ENCODE measurements around the gene AMT.
A peak's percentile ranks its signal among the peaks of the same experiment; 100 is the strongest.

The AMT gene

GRCh38 chr3:49422379-49423248 lies at the start of gene AMT:
TSS of gene AMT (minus strand) at chr3:49422473. CDS start at chr3:49422450, 23 bp downstream.
- peak; percentile 21 for ATAC-seq
- TF ChIP-seq ESRRG (CRISPR knock-in tag; IDR thresholded peaks at IDR 0.05) (no peak), TOX (CRISPR knock-in tag; IDR thresholded peaks at IDR 0.05; ENCODE audit: borderline replicate concordance) (no peak), RARB (CRISPR knock-in tag; IDR thresholded peaks at IDR 0.05) (no peak), ZNF8 (CRISPR knock-in tag; IDR thresholded peaks at IDR 0.05) (no peak), OSR1 (CRISPR knock-in tag; IDR thresholded peaks at IDR 0.05) (no peak), ZC3H10 (CRISPR knock-in tag; IDR thresholded peaks at IDR 0.05) (no peak), TCF4 (CRISPR knock-in tag; IDR thresholded peaks at IDR 0.05; ENCODE audit: borderline replicate concordance) (no peak), ISL1 (CRISPR knock-in tag; IDR thresholded peaks at IDR 0.05) (no peak), ARNTL (CRISPR knock-in tag; IDR thresholded peaks at IDR 0.05; ENCODE audit: borderline replicate concordance, low read depth) (no peak), CREB5 (CRISPR knock-in tag; IDR thresholded peaks at IDR 0.05; ENCODE audit: low read depth) (no peak), ZFP3 (CRISPR knock-in tag; IDR thresholded peaks at IDR 0.05) (no peak), ZNF70 (CRISPR knock-in tag; IDR thresholded peaks at IDR 0.05) (no peak), ZNF565 (CRISPR knock-in tag; conservative IDR thresholded peaks at IDR 0.05; ENCODE audit: low read depth) (no peak), SNAI2 (CRISPR knock-in tag; IDR thresholded peaks at IDR 0.05) (no peak), PPARA (CRISPR knock-in tag; IDR thresholded peaks at IDR 0.05; ENCODE audit: borderline replicate concordance) (no peak)
- TF ChIP-seq, protein P1, sequence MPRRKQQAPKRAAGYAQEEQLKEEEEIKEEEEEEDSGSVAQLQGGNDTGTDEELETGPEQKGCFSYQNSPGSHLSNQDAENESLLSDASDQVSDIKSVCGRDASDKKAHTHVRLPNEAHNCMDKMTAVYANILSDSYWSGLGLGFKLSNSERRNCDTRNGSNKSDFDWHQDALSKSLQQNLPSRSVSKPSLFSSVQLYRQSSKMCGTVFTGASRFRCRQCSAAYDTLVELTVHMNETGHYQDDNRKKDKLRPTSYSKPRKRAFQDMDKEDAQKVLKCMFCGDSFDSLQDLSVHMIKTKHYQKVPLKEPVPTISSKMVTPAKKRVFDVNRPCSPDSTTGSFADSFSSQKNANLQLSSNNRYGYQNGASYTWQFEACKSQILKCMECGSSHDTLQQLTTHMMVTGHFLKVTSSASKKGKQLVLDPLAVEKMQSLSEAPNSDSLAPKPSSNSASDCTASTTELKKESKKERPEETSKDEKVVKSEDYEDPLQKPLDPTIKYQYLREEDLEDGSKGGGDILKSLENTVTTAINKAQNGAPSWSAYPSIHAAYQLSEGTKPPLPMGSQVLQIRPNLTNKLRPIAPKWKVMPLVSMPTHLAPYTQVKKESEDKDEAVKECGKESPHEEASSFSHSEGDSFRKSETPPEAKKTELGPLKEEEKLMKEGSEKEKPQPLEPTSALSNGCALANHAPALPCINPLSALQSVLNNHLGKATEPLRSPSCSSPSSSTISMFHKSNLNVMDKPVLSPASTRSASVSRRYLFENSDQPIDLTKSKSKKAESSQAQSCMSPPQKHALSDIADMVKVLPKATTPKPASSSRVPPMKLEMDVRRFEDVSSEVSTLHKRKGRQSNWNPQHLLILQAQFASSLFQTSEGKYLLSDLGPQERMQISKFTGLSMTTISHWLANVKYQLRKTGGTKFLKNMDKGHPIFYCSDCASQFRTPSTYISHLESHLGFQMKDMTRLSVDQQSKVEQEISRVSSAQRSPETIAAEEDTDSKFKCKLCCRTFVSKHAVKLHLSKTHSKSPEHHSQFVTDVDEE (CRISPR knock-in tag; IDR thresholded peaks at IDR 0.05): no peak
- TF ChIP-seq, protein P2, sequence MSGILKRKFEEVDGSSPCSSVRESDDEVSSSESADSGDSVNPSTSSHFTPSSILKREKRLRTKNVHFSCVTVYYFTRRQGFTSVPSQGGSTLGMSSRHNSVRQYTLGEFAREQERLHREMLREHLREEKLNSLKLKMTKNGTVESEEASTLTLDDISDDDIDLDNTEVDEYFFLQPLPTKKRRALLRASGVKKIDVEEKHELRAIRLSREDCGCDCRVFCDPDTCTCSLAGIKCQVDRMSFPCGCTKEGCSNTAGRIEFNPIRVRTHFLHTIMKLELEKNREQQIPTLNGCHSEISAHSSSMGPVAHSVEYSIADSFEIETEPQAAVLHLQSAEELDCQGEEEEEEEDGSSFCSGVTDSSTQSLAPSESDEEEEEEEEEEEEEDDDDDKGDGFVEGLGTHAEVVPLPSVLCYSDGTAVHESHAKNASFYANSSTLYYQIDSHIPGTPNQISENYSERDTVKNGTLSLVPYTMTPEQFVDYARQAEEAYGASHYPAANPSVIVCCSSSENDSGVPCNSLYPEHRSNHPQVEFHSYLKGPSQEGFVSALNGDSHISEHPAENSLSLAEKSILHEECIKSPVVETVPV (CRISPR knock-in tag; IDR thresholded peaks at IDR 0.05): no peak
- TF ChIP-seq, protein P3, sequence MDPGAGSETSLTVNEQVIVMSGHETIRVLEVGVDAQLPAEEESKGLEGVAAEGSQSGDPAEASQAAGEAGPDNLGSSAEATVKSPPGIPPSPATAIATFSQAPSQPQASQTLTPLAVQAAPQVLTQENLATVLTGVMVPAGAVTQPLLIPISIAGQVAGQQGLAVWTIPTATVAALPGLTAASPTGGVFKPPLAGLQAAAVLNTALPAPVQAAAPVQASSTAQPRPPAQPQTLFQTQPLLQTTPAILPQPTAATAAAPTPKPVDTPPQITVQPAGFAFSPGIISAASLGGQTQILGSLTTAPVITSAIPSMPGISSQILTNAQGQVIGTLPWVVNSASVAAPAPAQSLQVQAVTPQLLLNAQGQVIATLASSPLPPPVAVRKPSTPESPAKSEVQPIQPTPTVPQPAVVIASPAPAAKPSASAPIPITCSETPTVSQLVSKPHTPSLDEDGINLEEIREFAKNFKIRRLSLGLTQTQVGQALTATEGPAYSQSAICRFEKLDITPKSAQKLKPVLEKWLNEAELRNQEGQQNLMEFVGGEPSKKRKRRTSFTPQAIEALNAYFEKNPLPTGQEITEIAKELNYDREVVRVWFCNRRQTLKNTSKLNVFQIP (CRISPR knock-in tag; IDR thresholded peaks at IDR 0.05; ENCODE audit: borderline replicate concordance, low read depth): no peak

DNA sequence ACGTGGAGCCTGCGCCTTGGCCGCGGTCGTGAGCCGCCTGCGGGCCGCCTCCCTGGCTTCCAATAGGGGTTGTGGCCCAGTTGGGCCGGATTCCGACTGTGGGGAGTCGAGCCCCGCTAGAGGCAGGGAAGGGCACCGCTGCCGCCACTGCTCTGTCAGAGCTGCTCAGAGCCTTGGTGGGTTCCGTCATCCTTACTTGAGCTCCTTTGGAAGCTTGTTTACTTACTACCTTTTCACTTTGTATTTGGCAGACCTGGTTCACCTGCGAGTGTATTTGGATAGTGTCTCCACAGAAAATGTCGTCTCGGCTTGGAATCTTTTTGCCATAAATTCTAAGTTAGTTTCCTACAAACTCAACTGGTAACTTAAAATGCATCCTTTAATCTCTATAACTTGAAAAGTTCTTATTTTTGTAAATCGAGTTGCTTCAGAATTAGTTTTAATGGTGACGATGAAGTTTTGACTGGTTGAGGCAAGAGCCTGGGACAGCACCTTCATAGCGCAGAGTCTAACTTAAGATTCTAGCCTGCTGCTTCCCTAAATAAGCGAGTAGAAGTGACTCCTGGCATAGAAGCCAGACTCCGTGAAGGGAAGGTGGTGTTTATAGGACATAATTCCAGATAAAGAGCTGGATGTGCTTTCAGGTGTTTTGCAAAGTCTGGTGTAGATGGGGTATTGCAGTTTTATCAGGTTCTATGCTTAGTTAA lies 48.6 kb upstream of the AMT start:
- ATAC-seq: peak; percentile 37
- TF ChIP-seq GLIS3 (CRISPR knock-in tag; IDR thresholded peaks at IDR 0.05) (no peak), CSDC2 (CRISPR knock-in tag; IDR thresholded peaks at IDR 0.05) (no peak), SNAI2 (CRISPR knock-in tag; IDR thresholded peaks at IDR 0.05) (no peak), ISL1 (CRISPR knock-in tag; IDR thresholded peaks at IDR 0.05) (no peak), ZNF70 (CRISPR knock-in tag; IDR thresholded peaks at IDR 0.05) (no peak), ZFP3 (CRISPR knock-in tag; IDR thresholded peaks at IDR 0.05) (no peak), ZNF565 (CRISPR knock-in tag; conservative IDR thresholded peaks at IDR 0.05; ENCODE audit: low read depth) (no peak), ZNF8 (CRISPR knock-in tag; IDR thresholded peaks at IDR 0.05) (no peak), ZFP30 (CRISPR knock-in tag; IDR thresholded peaks at IDR 0.05) (no peak)
- TF ChIP-seq, protein P2 (CRISPR knock-in tag; IDR thresholded peaks at IDR 0.05): no peak

Data from SK-N-SH treated with all-trans-retinoic acid at 6 μM for 48 hours (cell line).